Stomach (tissue), 9 donors: ENCODE measurements around the gene SCGN. TPM values are rescaled to one million over a fixed set of nuclear protein-coding genes. Genes with fewer than 3 reads are reported as not detected.

Experiments used
- DNase-seq, 2 donors: peaks; one replicate each; pipeline versions ENCODE4 v3.0.0 to v3.0.0-alpha.2; 2013 to 2019
- H3K27ac ChIP-seq, 5 donors: fragments of 200-600 bp in 4 of 5; sonication (generic) in 4 of 5; one replicate each; pipeline ENCODE4 v1.5.1; 2013 to 2019; ENCODE audit warnings: mild to moderate bottlenecking in 1 of 5, moderate library complexity in 1 of 5
- H3K27me3 ChIP-seq, 3 donors: fragments of 200-600 bp; sonication (generic); one replicate each; pipeline ENCODE4 v1.5.1; 2017 to 2019; ENCODE audit warnings: mixed run types in 1 of 3
- H3K36me3 ChIP-seq, 4 donors: fragments of 200-600 bp; sonication (generic); 1 replicate in 3 of 4; 2 replicates in 1 of 4; pipeline ENCODE4 v1.5.1; 2016 to 2019
- H3K4me1 ChIP-seq, 4 donors: fragments of 200-600 bp; sonication (generic); one replicate each; pipeline ENCODE4 v1.5.1; 2016 to 2019
- H3K4me3 ChIP-seq, 4 donors: fragments of 200-600 bp; sonication (generic) in 3 of 4; one replicate each; pipeline ENCODE4 v1.5.1; 2016 to 2019; ENCODE audit warnings: mild to moderate bottlenecking in 1 of 4
- H3K9me3 ChIP-seq, 4 donors: fragments of 200-600 bp; sonication (generic); one replicate each; pipeline ENCODE4 v1.5.1; 2016 to 2019
- CTCF ChIP-seq, 7 experiments: fragments of 450-650 bp in 4 of 7; fragments of 200-600 bp in 3 of 7; sonication (generic) in 3 of 7; IDR thresholded peaks; one replicate each; pipeline ENCODE4 v1.5.1; 2016 to 2019; ENCODE audit warnings: antibody characterized with exemption in 7 of 7, control low read depth in 2 of 7, mild to moderate bottlenecking in 1 of 7
- EP300 ChIP-seq: sonication (generic); formaldehyde crosslinking; IDR thresholded peaks from one replicate; pipeline ENCODE4 v1.6.1; 2017; ENCODE audit warnings: antibody characterized with exemption
- POLR2A ChIP-seq, 4 donors: fragments of 450-650 bp; IDR thresholded peaks; one replicate each; pipeline ENCODE4 v1.6.1; 2016; ENCODE audit warnings: antibody characterized with exemption in 4 of 4, control low read depth in 2 of 4, mild to moderate bottlenecking in 1 of 4, moderate library complexity in 1 of 4
- POLR2AphosphoS5 ChIP-seq, 3 donors: sonication (generic); formaldehyde crosslinking; IDR thresholded peaks; one replicate each; pipeline ENCODE4 v1.6.1; 2016; ENCODE audit warnings: antibody characterized with exemption in 3 of 3
- WGBS, 5 donors: extraction: QIAGEN DNeasy Blood & Tissue Kit in 3 of 5; methylation state at CpG; one replicate each; pipeline versions ENCODE4 v1.1.5 to v1.1.7; 2013 to 2018; 5-methylcytosine and 5-hydroxymethylcytosine counted together
- intact Hi-C: fragments of 100-400 bp; cut with DNase I; formaldehyde crosslinking; loops from one replicate; pipeline ENCODE4 v1.15.1; 2023; ENCODE audit warnings: low total_unique reads
- polyA plus RNA-seq, 3 donors: library from polyadenylated mRNA; stranded (reverse); fragments of 200-250 nt; gene quantifications; one replicate each; pipeline ENCODE4 v1.2.3, GENCODE V29; 2013
- total RNA-seq, 5 donors: library from RNA; depleted of rRNA; stranded (reverse); fragments of >200 nt; gene quantifications; one replicate each; pipeline versions ENCODE4 v1.1.0 to v1.2.3, GENCODE V29; 2014 to 2016
- donor health status: healthy with polysubstance abuse.
- donor health status: Bipolar disorder and iron deficiency.
- donor health status: healthy.

Gene SCGN
- total and polyA plus RNA-seq, 8 donors = 0.89 to 11.9 (median 3.0) TPM; not detected in 1

- Histone ChIP-seq H3K27me3 (no peaks in the 10 kb centered on the region), H3K4me3 (no peak overlapping the region), H3K27ac (no peak overlapping the region), H3K36me3 (peaks cover 0 to 51% (median 31%) of the 10 kb centered on the region in 4 donors), H3K9me3 (no peaks in the 10 kb centered on the region), H3K4me1 (no peaks in the 10 kb centered on the region)
- no peak for DNase-seq
- no peak for TF ChIP-seq POLR2AphosphoS5 (IDR thresholded peaks at IDR 0.05)
- TF ChIP-seq POLR2A (IDR thresholded peaks at IDR 0.05) = no peak
- no peak for TF ChIP-seq CTCF (IDR thresholded peaks at IDR 0.05)
- TF ChIP-seq EP300 = no peak
- 80 to 90% (median 86%) methylated on average over 5 of the region's 5 CpGs for WGBS, 5 donors
- intact Hi-C loops = no loop called here
Observed at GRCh38 chr6:25608558-25609174, 43.3 kb upstream of the SCGN start.

GRCh38 chr6:25612666-25613065 lies 39.3 kb upstream of the SCGN start:
- intact Hi-C loops = no loop called here
- Histone ChIP-seq H3K9me3 (no peaks in the 10 kb centered on the region), H3K4me1 (no peaks in the 10 kb centered on the region), H3K36me3 (peaks cover 0 to 43% (median 18%) of the 10 kb centered on the region in 4 donors), H3K4me3 (no peak overlapping the region), H3K27ac (no peak overlapping the region), H3K27me3 (no peaks in the 10 kb centered on the region)
- TF ChIP-seq EP300 (no peak), POLR2A (IDR thresholded peaks at IDR 0.05) (no peak), CTCF (IDR thresholded peaks at IDR 0.05) (no peak), POLR2AphosphoS5 (IDR thresholded peaks at IDR 0.05) (no peak)
- DNase-seq = no peak
- WGBS, 5 donors = 61 to 71% (median 65%) methylated on average over 3 of the region's 3 CpGs

- no peak overlapping the region for H3K27ac ChIP-seq
- no peaks in the 10 kb centered on the region for H3K9me3 ChIP-seq
- WGBS, 5 donors = 75 to 89% (median 85%) methylated on average over 1 of the region's 1 CpG
Observed at GRCh38 chr6:25613415-25613814, 38.6 kb upstream of the SCGN start.

GRCh38 chr6:25614052-25614451 lies 38.0 kb upstream of the SCGN start:
- H3K36me3 ChIP-seq = peaks cover 0 to 39% (median 14%) of the 10 kb centered on the region in 4 donors
- H3K9me3 ChIP-seq = no peaks in the 10 kb centered on the region
- no peaks in the 10 kb centered on the region for H3K27me3 ChIP-seq
- WGBS, 5 donors = 76 to 90% (median 84%) methylated on average over 4 of the region's 4 CpGs
- no peak for DNase-seq
- H3K27ac ChIP-seq = no peak overlapping the region
- H3K4me3 ChIP-seq = no peak overlapping the region
- no peaks in the 10 kb centered on the region for H3K4me1 ChIP-seq
- intact Hi-C loops = no loop called here
- no peak for TF ChIP-seq POLR2A (IDR thresholded peaks at IDR 0.05)
- TF ChIP-seq CTCF (IDR thresholded peaks at IDR 0.05) = no peak
- no peak for TF ChIP-seq POLR2AphosphoS5 (IDR thresholded peaks at IDR 0.05)
- TF ChIP-seq EP300 = no peak

More at GRCh38 chr6:25613415-25613814, 38.6 kb upstream of the SCGN start:
- no peak overlapping the region for H3K4me3 ChIP-seq
- H3K36me3 ChIP-seq = peaks cover 0 to 42% (median 18%) of the 10 kb centered on the region in 4 donors
- intact Hi-C loops = no loop called here
- H3K4me1 ChIP-seq = no peaks in the 10 kb centered on the region
- H3K27me3 ChIP-seq = no peaks in the 10 kb centered on the region
- TF ChIP-seq EP300 (no peak), CTCF (IDR thresholded peaks at IDR 0.05) (no peak), POLR2A (IDR thresholded peaks at IDR 0.05) (no peak), POLR2AphosphoS5 (IDR thresholded peaks at IDR 0.05) (no peak)
- no peak for DNase-seq
